Nephron progenitor cell (in vitro differentiated cells): ENCODE measurements around the gene SERPINA3.

Source experiments
- DNase-seq: peaks from one replicate; pipeline ENCODE4 v3.0.0; 2021
- H3K27ac Mint-ChIP-seq: 2 replicates; pipeline ENCODE4 v1.8.0; 2021; ENCODE audit warnings: mild to moderate bottlenecking, moderate library complexity, mixed read lengths
- H3K27me3 Mint-ChIP-seq: 2 replicates; pipeline ENCODE4 v1.8.0; 2021; ENCODE audit warnings: mild to moderate bottlenecking, low read depth, mixed read lengths; ENCODE audit not compliant: poor library complexity
- H3K36me3 Mint-ChIP-seq: 2 replicates; pipeline ENCODE4 v1.8.0; 2021; ENCODE audit warnings: low read depth, mixed read lengths
- H3K4me1 Mint-ChIP-seq: 2 replicates; pipeline ENCODE4 v1.8.0; 2021; ENCODE audit warnings: mixed read lengths
- H3K4me3 Mint-ChIP-seq: 2 replicates; pipeline ENCODE4 v1.8.0; 2021; ENCODE audit warnings: mild to moderate bottlenecking, moderate library complexity, mixed read lengths
- H3K9me3 Mint-ChIP-seq: 2 replicates; pipeline ENCODE4 v1.8.0; 2021; ENCODE audit warnings: mild to moderate bottlenecking, moderate library complexity, mixed read lengths
- CTCF ChIP-seq: fragments of 200-600 bp; sonication (generic); IDR thresholded peaks from 2 replicates; pipeline ENCODE4 v1.5.0; 2021; ENCODE audit warnings: antibody characterized with exemption

The SERPINA3 gene

GRCh38 chr14:94595912-94596311, 16.3 kb upstream of the SERPINA3 start:
- no peak for DNase-seq
- Mint-ChIP-seq H3K27ac (no peak overlapping the region), H3K4me1 (peaks cover 49% of the 10 kb centered on the region), H3K4me3 (no peak overlapping the region), H3K9me3 (no peaks in the 10 kb centered on the region), H3K27me3 (peaks cover 17% of the 10 kb centered on the region), H3K36me3 (no peaks in the 10 kb centered on the region)
- no peak for TF ChIP-seq CTCF

- no peak for DNase-seq
- no peaks in the 10 kb centered on the region for H3K36me3 Mint-ChIP-seq
- H3K9me3 Mint-ChIP-seq, result no peaks in the 10 kb centered on the region
- peaks cover 52% of the 10 kb centered on the region for H3K4me1 Mint-ChIP-seq
- no peak overlapping the region for H3K4me3 Mint-ChIP-seq
- H3K27me3 Mint-ChIP-seq, result peaks cover 17% of the 10 kb centered on the region
- H3K27ac Mint-ChIP-seq, result no peak overlapping the region
- TF ChIP-seq CTCF, result no peak
Observed at GRCh38 chr14:94596361-94596760, 15.8 kb upstream of the SERPINA3 start.

- DNase-seq, result no peak
- no peak for TF ChIP-seq CTCF
- no peaks in the 10 kb centered on the region for H3K36me3 Mint-ChIP-seq
- no peak overlapping the region for H3K4me3 Mint-ChIP-seq
- no peaks in the 10 kb centered on the region for H3K9me3 Mint-ChIP-seq
- peaks cover 52% of the 10 kb centered on the region for H3K4me1 Mint-ChIP-seq
- H3K27ac Mint-ChIP-seq, result no peak overlapping the region
- peaks cover 14% of the 10 kb centered on the region for H3K27me3 Mint-ChIP-seq
Observed at GRCh38 chr14:94597788-94598187, 14.4 kb upstream of the SERPINA3 start.

- Mint-ChIP-seq H3K4me1 (peaks cover 52% of the 10 kb centered on the region), H3K9me3 (no peaks in the 10 kb centered on the region), H3K27ac (no peak overlapping the region), H3K36me3 (no peaks in the 10 kb centered on the region), H3K4me3 (no peak overlapping the region), H3K27me3 (peaks cover 17% of the 10 kb centered on the region)
- no peak for DNase-seq
- no peak for TF ChIP-seq CTCF
Observed at GRCh38 chr14:94598506-94598815, 13.7 kb upstream of the SERPINA3 start.

GRCh38 chr14:94598816-94599655, 13.2 kb upstream of the SERPINA3 start:
- no peak for DNase-seq
- H3K4me3 Mint-ChIP-seq, result no peak overlapping the region

More at GRCh38 chr14:94598816-94599655, 13.2 kb upstream of the SERPINA3 start:
- Mint-ChIP-seq H3K27me3 (peaks cover 16% of the 10 kb centered on the region), H3K9me3 (no peaks in the 10 kb centered on the region), H3K27ac (no peak overlapping the region), H3K4me1 (peaks cover 48% of the 10 kb centered on the region), H3K36me3 (no peaks in the 10 kb centered on the region)
- no peak for TF ChIP-seq CTCF
